ENCODE measurements around the gene SEMG2.

SEMG2 gene

DNA sequence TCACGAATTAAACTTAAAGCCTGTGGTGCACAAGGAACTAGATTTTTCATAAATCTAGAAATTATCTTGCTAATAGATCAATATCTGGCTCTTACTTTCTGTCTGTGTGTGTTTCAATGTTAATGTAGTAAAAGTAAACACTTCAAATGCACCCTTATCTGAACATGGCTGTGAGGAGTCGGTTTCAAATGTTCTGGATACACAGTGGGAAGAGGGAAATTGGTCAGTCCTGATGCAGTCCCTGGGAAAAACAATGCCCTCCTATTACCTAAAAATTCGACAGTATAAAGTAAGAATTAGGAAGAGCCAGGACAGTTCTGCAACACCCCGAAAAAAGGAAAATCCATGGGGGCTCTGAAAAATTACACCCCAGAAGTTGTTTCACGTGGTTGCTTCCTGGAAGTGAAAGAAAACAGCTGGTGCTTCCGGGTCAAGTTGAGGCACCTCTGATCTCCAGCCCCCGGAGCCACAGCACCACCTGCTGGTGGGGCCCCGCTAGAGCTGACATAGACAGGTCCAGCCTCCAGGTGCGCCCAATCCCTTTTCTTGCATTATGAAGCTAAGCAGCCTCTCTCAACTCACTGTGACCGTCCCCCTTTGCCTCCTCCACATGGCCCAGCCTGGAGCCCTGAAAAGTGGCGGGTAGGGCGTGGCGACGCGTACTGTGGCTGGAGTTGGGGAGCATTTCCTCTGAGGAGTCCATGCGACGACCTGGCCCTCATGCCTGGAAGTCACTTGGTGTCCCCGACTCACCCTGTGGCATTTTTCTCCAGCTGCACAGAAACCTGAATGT, 8.3 kb downstream of the SEMG2 start:
- no peak for DNase-seq

DNA sequence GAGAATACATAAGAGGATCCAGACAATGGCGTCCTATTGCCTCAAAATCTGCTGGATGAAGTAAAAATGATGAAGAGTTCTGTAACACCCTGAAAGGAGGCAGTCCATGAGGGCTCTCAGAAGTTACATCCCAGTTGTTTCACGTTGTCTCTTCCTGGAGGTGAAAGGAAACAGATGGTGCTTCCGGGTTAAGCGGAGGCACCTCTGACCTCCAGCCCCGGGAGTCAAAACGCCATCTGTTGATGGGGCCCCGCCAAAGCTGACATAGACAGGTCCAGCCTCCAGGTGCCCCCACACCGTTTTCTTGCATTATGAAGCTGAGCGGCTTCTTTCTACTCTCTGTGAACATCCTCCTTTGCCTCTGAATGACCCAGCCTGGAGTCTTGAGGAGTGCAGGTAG, 9.5 kb downstream of the SEMG2 start:
- DNase-seq, result no peak

DNA sequence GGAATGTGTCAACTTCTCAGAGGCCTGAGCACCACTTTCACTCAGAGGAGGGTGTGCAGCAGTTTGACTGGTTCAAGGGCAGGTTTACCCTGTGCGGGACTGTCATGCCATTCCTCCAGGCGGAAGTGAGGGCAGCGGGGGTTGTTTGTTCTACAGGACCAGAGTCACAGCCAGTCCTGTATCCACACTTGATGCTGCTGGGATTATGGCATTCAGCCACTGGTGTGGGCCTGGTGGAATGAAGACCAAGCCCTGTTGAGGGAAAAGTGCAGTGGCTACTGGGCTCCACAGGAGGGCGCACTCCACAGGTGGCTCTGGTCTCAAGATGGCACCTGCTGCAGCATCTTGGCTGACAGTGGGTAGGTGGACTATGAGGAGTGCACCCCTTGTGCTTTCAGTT, 14.8 kb downstream of the SEMG2 start:
- no peak for DNase-seq

DNA sequence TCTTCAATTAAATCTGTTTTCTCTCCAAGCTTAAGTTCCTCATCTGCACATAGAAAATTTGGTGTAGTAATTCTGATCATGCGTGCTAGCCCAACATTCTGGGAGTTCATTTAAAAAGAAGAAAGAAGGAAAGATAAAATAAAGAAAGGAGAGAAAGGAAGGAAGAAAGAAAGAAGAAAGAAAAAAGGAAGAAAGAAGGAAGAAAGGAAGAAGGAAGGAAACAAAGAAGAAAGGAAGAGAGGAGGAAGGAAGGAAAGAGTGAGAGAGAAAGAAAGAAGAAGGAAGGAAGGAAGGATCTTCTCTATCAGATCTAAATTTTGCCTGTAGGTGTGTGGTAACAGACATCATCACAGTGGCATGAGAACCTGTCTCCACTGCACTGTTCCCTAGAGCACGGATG, 17.0 kb downstream of the SEMG2 start:
- DNase-seq, result no peak

DNA sequence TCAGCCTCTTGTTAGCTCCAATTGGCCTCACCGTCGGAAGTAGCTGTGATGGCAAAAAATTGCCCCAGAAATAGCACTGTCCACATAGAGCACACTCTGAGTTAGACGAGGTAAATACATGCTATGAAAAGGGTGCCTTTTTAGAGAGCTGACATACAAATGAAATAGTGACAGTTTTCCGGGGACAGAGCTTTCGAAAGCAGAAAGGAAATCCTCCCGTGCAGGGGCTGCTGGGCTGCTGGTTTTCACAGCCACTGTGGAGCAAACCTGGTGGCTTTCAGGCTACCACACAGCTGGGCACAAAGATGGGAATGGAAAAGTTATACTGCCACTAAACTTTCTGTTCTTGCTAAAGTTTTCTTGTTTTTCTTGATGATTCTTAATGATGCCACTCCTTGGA, 24.9 kb downstream of the SEMG2 start:
- DNase-seq, result no peak

DNA sequence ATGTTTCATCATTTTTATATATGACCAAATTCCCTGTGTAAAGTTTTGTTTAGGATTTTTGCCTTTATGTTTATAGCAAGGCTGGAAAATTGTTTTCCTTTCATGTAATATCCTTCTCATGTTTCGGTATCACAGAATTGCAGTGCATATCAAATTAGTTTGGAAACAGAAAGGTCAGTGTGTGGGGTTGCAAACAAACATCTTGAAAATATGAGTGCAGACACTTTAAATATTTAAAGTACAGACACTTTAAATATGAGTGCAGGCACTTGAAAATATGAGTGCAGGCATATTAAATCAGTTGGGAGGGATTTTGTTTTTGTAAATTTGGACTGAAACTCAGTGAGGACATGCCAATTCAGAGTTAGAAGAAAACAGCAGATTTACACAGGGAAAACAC, 26.7 kb downstream of the SEMG2 start:
- DNase-seq, result no peak

DNA sequence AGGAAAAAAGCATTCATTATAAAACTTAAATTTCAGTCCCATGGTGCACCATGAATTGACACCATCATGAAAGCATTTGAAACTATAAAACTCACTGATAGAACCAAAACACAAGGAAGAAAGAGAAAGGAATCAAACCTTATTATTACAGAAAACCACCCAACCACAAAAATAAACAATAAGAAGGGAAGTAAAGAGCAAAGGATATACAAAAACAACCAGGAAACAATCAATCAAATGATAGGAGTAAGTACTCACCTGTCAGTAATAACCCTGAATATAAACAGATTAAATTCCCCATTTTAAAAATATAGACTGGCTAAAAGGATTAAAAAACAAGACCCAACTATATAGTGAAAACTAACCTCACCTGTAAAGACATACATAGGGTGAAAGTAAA, 27.4 kb downstream of the SEMG2 start:
- no peak for DNase-seq

DNA sequence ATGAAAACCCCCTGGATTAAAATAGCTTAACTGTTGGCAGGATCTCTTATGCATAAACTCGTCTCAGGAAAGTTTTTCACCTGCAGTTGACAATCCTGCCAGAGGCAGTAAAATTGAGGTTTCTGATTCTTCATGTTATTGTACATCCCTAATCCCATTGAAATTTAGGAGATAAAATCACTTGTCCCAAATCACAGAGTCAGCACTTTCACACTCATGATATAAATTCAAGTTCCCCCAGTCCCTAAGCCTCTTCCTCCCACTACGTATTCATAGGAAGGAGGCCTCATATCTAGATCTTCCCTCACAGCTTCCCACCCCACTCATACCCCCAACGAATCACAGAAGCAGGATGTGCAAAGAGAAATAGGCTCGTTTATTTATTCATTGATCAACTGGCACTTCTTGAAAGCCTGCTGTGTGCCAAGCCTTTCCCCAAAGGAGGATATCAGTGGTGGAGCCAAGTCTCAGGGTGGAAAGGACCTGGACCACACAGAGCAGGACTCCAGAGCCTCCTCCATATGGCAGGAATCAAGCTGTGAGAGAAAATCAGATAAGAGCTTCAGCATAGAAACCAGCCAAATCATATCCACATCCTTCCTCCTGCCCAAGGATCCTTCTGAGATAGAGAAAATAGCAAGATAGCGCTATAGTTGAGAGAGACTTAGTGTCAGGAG, 30.8 kb downstream of the SEMG2 start:
- no peak for DNase-seq

DNA sequence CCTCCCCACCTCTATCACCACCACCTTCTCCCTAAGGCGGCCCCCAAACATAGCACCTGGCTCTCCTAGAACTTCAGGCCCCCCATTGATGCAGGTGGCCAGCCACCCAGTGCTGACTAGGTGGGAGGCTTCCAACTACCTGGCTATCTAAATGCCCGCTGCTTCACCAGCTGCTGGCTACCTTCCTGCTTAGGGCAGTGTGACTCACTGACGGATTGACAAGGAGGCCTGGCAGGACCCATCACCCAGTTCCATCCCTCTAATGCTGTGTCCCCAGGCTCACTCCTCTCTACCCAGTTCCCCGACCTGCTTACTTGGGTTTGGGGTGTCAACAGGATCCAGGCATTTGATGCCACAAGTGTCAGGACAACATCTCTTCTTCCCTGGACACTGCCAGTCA, 32.1 kb downstream of the SEMG2 start:
- no peak for DNase-seq

DNA sequence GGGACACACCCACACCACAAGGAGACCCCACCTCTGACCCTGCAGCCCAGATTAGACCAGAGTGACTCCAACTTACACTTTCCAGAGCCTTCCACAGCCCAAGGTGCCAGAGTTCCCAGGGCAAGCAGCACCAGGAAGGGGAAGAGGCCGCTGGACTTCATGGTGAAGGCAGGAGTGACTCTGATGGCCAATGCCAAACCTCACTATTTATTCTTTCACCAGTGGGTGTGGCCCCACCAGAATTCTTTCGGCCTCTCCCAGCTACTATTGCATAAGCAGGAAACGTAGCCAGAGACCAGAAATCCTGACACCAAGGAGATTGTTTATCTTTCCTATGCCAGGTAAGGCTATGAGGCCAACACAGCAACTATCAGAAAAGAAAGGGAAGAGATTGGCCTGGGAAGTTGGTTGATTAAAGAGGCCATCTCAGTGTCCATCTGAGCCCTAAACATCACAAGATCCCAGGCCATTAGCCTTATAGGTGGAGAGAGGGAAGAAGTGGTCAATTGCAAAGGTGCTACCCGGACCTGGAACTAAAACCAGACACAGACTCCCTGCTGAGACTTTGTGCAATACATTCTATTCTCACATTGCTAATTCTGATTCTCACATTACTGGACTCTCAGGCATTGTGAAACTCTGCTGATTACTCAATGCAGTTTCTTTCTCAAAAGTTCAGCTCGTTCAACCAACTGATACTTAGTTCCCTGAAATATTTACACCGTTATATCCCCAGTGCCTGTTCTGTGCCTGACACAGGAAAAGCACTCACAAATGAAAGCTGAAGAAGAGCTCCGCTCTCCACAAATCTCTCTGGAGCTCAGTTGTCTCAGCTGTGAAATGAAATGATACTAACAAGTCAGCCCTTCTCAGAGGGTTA, 33.5 kb downstream of the SEMG2 start, which contains the start of gene SLPI:
Gene SLPI (minus strand): TSS at position 182 of the 880 bp plus-strand sequence. CDS start 21 bp downstream, at position 161.
- no peak for DNase-seq

DNA sequence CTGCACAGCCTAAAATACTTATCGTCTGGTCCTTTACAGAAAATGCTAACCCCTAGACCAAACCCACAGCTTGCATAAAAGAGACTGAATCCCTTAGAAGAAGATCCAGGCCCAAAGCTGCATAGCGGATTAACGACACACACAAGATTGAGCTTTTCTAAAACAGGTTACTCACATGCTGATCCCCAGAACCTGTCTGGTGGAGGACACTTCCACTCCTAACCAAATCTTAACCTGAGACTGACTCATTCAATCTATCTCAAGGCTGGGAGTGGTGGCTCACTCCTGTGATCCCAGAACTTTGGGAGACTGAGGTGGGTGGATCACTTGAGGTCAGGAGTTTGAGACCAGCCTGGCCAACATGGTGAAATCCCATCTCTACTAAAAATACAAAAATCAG, 36.0 kb downstream of the SEMG2 start:
- no peak for DNase-seq

DNA sequence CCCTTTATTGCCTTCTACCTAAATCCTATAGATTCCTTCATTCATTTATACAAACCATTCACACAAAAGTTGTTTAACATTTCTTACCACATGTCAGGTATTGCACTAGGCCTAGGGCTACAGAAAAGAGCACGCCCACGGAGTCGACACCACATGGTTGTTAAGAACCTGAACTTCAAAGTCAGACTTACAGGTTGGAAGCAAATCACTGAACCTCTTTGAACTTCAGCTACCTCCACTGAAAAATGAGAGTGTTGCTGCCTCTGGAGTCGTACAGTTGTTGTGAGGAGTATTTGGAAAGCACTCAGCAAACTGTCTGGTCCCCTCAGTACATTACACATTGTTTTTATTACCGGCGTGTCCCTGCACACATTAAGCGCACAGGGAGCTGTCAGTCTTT, 36.5 kb downstream of the SEMG2 start:
- DNase-seq, result no peak

DNA sequence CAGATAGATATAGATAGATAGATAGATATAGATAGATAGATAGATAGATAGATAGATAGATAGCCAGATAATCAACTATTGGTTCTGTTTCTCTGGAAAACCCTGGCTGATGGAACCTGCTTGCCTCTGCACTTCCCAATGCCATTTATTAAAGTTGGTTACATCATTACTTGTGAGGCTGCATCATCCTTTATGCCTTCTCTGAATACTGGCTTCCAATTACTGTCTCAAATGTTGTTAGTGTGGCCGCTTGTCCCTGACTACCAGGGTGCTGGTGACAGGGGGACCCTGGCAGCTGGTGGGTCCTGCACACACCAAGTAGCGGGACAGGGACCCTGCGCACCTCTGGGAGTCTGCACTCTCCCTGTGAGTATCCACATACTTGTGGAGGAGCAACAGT, 37.1 kb downstream of the SEMG2 start:
- DNase-seq, result no peak

DNA sequence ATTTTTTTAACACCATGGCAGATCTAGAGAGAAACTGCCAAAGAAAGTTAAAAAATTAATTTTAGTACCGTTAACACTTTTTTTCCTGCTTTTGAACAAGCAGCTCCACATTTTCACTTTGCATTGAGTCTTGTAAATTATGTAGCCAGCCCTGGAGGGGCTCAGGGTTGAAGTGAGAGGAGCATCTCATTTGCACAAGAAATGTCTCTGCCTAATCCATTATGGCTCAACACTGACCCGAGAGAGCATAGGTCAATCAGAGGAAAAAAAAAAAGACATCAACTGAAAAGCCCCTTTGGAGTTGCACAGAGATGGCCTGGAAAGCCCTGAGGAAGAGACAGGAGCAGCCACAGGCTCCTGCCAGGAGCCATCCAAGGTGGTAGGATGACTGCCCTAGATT, 37.5 kb downstream of the SEMG2 start:
- no peak for DNase-seq

DNA sequence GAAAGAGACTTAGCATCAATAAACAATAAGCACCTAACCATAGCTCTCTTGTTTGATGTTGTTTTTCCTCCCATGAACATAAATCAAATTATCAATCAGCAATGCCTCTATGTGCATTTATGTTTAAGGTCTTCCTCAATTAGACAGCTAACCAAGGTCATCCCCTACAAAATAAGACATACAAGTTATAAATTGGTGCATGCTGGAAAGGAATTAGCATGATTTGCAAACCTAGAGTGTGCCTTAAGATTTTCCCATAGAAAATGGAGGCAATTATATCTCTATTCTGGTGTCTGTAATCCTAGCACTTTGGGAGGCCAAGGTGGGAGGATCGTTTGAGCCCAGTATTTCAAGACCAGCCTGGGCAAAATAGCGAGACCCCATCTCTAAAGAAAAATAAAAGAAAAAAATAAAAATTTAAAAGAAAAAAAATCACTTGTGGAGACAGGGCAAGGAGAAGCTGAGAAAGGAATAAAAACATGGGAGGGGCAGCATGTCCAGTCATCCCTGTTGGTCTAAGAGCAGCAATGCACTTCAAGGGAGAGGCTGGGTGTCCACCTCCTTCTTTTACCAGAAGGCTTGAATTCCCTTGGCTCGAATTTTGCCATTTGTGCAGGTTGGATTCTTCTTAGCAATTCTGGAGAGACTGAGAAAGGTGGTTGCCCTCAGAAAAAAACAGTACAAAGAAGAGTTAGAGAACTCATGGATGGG, 42.5 kb downstream of the SEMG2 start:
- no peak for DNase-seq

DNA sequence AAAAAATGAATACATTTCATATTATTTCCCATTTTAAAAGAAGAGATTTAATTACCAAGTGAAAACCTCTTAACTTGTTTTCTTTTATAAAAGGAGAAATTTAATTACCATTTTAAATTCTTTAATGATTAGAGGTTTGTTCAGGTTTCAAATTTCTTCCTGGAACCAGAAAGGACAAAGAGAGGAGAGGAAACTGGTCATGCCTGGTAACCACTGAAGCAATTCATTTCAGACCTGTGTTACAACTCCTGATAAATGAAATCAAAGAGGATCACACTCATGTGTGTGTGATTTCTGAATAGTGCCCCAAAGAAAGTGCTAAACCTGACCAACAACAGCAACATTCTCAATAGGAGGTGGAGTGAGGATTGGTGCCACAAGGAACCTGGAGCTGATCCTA, 45.8 kb downstream of the SEMG2 start:
- DNase-seq, result no peak

DNA sequence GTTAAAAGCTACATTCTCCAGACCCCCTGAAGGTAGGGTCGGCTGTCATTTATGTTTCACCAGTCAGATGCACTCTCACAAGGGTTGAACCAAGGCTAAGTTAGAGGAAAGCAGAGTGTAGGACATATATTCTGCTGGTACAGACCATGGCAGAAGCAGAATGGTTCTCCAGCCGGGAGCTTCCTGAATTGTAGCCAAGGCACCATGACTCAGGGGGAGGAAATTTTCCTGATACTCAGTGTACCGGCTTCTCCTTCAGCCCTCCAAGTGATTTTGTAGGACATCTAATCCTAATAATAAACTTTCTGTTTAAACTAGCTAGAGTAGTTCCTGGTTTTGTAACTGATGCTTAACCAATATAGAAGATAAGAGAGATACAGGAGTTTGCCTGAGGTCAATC, 47.4 kb downstream of the SEMG2 start:
- DNase-seq, result no peak

DNA sequence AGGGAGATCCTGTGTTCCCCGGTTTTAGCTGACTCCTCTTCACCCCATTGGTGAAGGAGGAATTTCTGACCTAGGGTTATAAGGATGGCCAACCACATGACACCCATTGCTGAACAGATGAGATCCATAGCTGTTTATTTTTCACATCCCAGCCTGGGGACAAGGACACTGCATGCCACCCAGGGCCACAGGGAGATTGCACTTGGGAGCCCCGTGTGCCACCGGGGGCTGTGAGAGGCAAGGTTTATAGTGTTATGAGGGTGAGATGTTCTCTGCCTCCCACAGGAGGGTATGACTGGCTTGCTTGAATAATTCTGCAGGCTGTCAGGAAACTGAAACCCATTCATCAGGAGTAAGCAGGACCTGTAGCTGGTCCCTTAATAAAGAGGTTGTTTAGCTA, 47.9 kb downstream of the SEMG2 start:
- no peak for DNase-seq

DNA sequence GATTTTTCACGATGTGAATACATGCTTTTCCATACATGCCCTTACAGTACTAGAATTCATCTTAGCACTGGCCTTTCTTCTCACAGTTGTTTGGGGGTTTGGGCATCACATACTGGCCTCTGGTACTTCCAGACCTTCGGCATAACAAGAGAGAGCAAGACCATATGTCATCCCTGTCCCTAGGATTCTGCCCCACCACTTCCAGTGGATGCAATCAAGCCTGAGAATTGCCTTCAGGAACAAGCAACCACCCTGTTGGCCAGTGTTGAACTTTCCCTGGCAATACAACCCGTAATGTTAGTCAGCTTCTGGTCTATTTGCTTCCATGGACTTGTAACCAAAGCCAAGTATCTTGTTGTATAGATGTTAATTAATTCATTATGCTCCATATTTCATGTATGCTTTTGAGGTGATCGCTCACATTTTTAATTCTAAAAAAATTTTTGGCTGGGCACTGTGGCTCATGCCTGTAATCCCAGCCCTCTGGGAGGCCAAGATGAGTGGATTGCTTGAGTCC, 48.6 kb downstream of the SEMG2 start:
- DNase-seq, result no peak

Data from left hindlimb (tissue), 1 donor.